ENCODE data around the gene CPLX1. TPM values are rescaled to one million over a fixed set of nuclear protein-coding genes. Genes with fewer than 3 reads are reported as not detected.

CPLX1 gene
- total RNA-seq, 2 experiments from 2014 or later: 1.5 TPM

- Mint-ChIP-seq H3K4me3 (no peak overlapping the region), H3K9me3 (no peaks in the 10 kb centered on the region), H3K4me1 (ENCODE audit: low read depth) (peaks cover 9% of the 10 kb centered on the region), H3K27me3 (no peaks in the 10 kb centered on the region), H3K27ac (no peak overlapping the region), H3K36me3 (ENCODE audit: low read depth) (peaks cover 64% of the 10 kb centered on the region)
- intact Hi-C loops (cut with DNase I, micrococcal nuclease): no loop called here
- no peaks in the 10 kb centered on the region for H3K27me3 ChIP-seq (ENCODE audit: control insufficient read depth in 1 of 2, insufficient read depth in 2 of 2, low read length in 2 of 2)
- H3K27ac ChIP-seq (ENCODE audit: low read depth in 1 of 2, low read length in 2 of 2): no peak overlapping the region
- no peaks in the 10 kb centered on the region for H3K4me1 ChIP-seq (ENCODE audit: insufficient read depth, low read length)
- CTCF ChIA-PET: no interaction called here
- no peak overlapping the region for H3K4me3 ChIP-seq (ENCODE audit: low read length)
- POLR2A ChIA-PET: interaction anchor here (0.7 kb wide), 1 partner anchor 490 kb away, joined by 3 read pairs; no protein-coding TSS in a partner anchor
- no peak for TF ChIP-seq CTCF (IDR thresholded peaks at IDR 0.05)
- ATAC-seq (ENCODE audit: poor library complexity): no peak
- H3K36me3 ChIP-seq (ENCODE audit: insufficient read depth, low read length): peaks cover 66% of the 10 kb centered on the region
- no peak for DNase-seq
- peaks cover 0 to 14% of the 10 kb centered on the region in 2 experiments for H3K9me3 ChIP-seq (ENCODE audit: control insufficient read depth in 1 of 2, insufficient read depth in 1 of 2, low read length in 2 of 2)
These were observed 28.4 kb upstream of the CPLX1 start for GRCh38 chr4:854356-854755.

- no peak for ATAC-seq (ENCODE audit: poor library complexity)
- H3K36me3 ChIP-seq (ENCODE audit: insufficient read depth, low read length): peaks cover 64% of the 10 kb centered on the region
- H3K27me3 ChIP-seq (ENCODE audit: control insufficient read depth in 1 of 2, insufficient read depth in 2 of 2, low read length in 2 of 2): no peaks in the 10 kb centered on the region
- Mint-ChIP-seq H3K27me3 (no peaks in the 10 kb centered on the region), H3K9me3 (no peaks in the 10 kb centered on the region), H3K36me3 (ENCODE audit: low read depth) (peaks cover 62% of the 10 kb centered on the region), H3K4me1 (ENCODE audit: low read depth) (peaks cover 9% of the 10 kb centered on the region), H3K27ac (no peak overlapping the region), H3K4me3 (no peak overlapping the region)
- no peak for TF ChIP-seq CTCF (IDR thresholded peaks at IDR 0.05)
- DNase-seq: no peak
- intact Hi-C loops (cut with DNase I, micrococcal nuclease): no loop called here
- POLR2A ChIA-PET: no interaction called here
- H3K4me3 ChIP-seq (ENCODE audit: low read length): no peak overlapping the region
- no peaks in the 10 kb centered on the region for H3K4me1 ChIP-seq (ENCODE audit: insufficient read depth, low read length)
- H3K27ac ChIP-seq (ENCODE audit: low read depth in 1 of 2, low read length in 2 of 2): no peak overlapping the region
- peaks cover 0 to 14% of the 10 kb centered on the region in 2 experiments for H3K9me3 ChIP-seq (ENCODE audit: control insufficient read depth in 1 of 2, insufficient read depth in 1 of 2, low read length in 2 of 2)
- CTCF ChIA-PET: no interaction called here
These were observed 27.5 kb upstream of the CPLX1 start for GRCh38 chr4:853416-853781.

GRCh38 chr4:851701-852430 lies 25.9 kb upstream of the CPLX1 start:
- ATAC-seq (ENCODE audit: poor library complexity) (no peak), DNase-seq (no peak)
- CTCF ChIA-PET: no interaction called here
- POLR2A ChIA-PET: no interaction called here
- Mint-ChIP-seq H3K36me3 (ENCODE audit: low read depth) (peaks cover 47% of the 10 kb centered on the region), H3K27ac (no peak overlapping the region), H3K4me1 (ENCODE audit: low read depth) (peaks cover 6% of the 10 kb centered on the region), H3K9me3 (no peaks in the 10 kb centered on the region), H3K27me3 (no peaks in the 10 kb centered on the region), H3K4me3 (no peak overlapping the region)
- Histone ChIP-seq H3K4me1 (ENCODE audit: insufficient read depth, low read length) (no peaks in the 10 kb centered on the region), H3K27me3 (ENCODE audit: control insufficient read depth in 1 of 2, insufficient read depth in 2 of 2, low read length in 2 of 2) (no peaks in the 10 kb centered on the region), H3K27ac (ENCODE audit: low read depth in 1 of 2, low read length in 2 of 2) (no peak overlapping the region), H3K36me3 (ENCODE audit: insufficient read depth, low read length) (peaks cover 51% of the 10 kb centered on the region), H3K9me3 (ENCODE audit: control insufficient read depth in 1 of 2, insufficient read depth in 1 of 2, low read length in 2 of 2) (peaks cover 0 to 19% of the 10 kb centered on the region in 2 experiments), H3K4me3 (ENCODE audit: low read length) (no peak overlapping the region)
- no peak for TF ChIP-seq CTCF (IDR thresholded peaks at IDR 0.05)
- intact Hi-C loops (cut with DNase I, micrococcal nuclease): no loop called here

Data from CD4-positive, alpha-beta T cell (primary cell).